GM18498 (cell line): ENCODE measurements around the gene JARID2.

ENCODE experiments used
- ATAC-seq: cut with Tn5 transposase; IDR thresholded peaks from one replicate; pipeline ENCODE4 v1.9.1; 2021; ENCODE audit warnings: mild to moderate bottlenecking, moderate library complexity; ENCODE audit not compliant: unreplicated experiment

JARID2 gene

GRCh38 chr6:15553031-15553430 is 307.2 kb downstream of the JARID2 start:
- no peak for ATAC-seq

GRCh38 chr6:15553736-15554294 is 307.9 kb downstream of the JARID2 start:
- ATAC-seq = no peak

- ATAC-seq = no peak
Observed at GRCh38 chr6:15554728-15555100, 308.8 kb downstream of the JARID2 start.

- ATAC-seq = no peak
Observed at GRCh38 chr6:15555101-15556038, 309.5 kb downstream of the JARID2 start.

GRCh38 chr6:15556711-15557110 is 310.8 kb downstream of the JARID2 start:
- ATAC-seq = no peak

- ATAC-seq = no peak
Observed at GRCh38 chr6:15557174-15557573, 311.3 kb downstream of the JARID2 start.

- ATAC-seq = no peak
Observed at GRCh38 chr6:15560713-15561112, 314.8 kb downstream of the JARID2 start.

GRCh38 chr6:15561447-15562199 is 315.8 kb downstream of the JARID2 start:
- no peak for ATAC-seq

GRCh38 chr6:15562977-15563376 is 317.1 kb downstream of the JARID2 start:
- ATAC-seq = no peak

- no peak for ATAC-seq
Observed at GRCh38 chr6:15569035-15569995, 323.4 kb downstream of the JARID2 start.

GRCh38 chr6:15570171-15570570 is 324.3 kb downstream of the JARID2 start:
- ATAC-seq = no peak
